22Rv1 (cell line): ENCODE results near the gene HDGF.

ENCODE experiments used
- H3K27ac ChIP-seq: fragments of 450-650 bp; 2 replicates; pipeline ENCODE4 v1.5.1; 2017
- ZFX ChIP-seq: fragments of 450-650 bp; IDR thresholded peaks from 2 replicates; pipeline ENCODE4 v1.6.1; 2017; ENCODE audit warnings: antibody characterized with exemption, borderline replicate concordance
- TF ChIP-seq, protein P1 (sequence below): fragments of 450-650 bp; IDR thresholded peaks from 2 replicates; pipeline ENCODE4 v1.5.1; 2017; ENCODE audit warnings: mild to moderate bottlenecking

The HDGF gene

GRCh38 chr1:156750191-156750672 lies 1.2 kb downstream of the HDGF start:
- TF ChIP-seq ZFX = no peak
- TF ChIP-seq, protein P1, sequence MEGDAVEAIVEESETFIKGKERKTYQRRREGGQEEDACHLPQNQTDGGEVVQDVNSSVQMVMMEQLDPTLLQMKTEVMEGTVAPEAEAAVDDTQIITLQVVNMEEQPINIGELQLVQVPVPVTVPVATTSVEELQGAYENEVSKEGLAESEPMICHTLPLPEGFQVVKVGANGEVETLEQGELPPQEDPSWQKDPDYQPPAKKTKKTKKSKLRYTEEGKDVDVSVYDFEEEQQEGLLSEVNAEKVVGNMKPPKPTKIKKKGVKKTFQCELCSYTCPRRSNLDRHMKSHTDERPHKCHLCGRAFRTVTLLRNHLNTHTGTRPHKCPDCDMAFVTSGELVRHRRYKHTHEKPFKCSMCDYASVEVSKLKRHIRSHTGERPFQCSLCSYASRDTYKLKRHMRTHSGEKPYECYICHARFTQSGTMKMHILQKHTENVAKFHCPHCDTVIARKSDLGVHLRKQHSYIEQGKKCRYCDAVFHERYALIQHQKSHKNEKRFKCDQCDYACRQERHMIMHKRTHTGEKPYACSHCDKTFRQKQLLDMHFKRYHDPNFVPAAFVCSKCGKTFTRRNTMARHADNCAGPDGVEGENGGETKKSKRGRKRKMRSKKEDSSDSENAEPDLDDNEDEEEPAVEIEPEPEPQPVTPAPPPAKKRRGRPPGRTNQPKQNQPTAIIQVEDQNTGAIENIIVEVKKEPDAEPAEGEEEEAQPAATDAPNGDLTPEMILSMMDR = no peak
- peak overlapping the region; percentile 97 for H3K27ac ChIP-seq

GRCh38 chr1:156749419-156750118 lies 1.9 kb downstream of the HDGF start:
- TF ChIP-seq, protein P1 = no peak
- TF ChIP-seq ZFX = no peak
- H3K27ac ChIP-seq = peak overlapping the region; percentile 97

- peak overlapping the region; percentile 97 for H3K27ac ChIP-seq
- TF ChIP-seq, protein P1 = no peak
- TF ChIP-seq ZFX = no peak
Measured at GRCh38 chr1:156748670-156749418, 2.6 kb downstream of the HDGF start.

GRCh38 chr1:156747742-156748669 lies 3.5 kb downstream of the HDGF start:
- H3K27ac ChIP-seq = peak overlapping the region; percentile 97
- TF ChIP-seq ZFX = no peak
- TF ChIP-seq, protein P1 = no peak

GRCh38 chr1:156746728-156747631 lies 4.5 kb downstream of the HDGF start:
- TF ChIP-seq, protein P1 = no peak
- peak overlapping the region; percentile 97 for H3K27ac ChIP-seq

DNA sequence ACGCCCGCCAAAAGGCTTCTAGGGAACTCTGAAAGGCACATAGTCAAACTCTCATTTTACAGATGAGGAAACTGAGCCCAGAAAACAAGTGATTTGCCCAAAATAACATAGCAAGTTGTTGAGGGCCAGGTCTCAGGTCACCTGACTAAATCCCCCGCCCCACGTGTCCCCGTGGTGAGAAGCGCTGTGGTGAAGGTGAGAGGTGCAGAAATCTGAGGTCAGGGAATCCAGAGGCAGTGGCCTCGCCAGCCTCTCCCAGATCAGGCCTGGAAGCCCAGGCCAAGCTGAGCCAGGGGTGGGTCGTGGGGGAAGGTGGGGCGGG lies 5.1 kb downstream of the HDGF start:
- H3K27ac ChIP-seq = peak overlapping the region; percentile 97

More for the DNA sequence above, 5.1 kb downstream of the HDGF start:
- TF ChIP-seq, protein P1 = no peak
- no peak for TF ChIP-seq ZFX
